GM18502 (cell line): Measurements from ENCODE around the gene MRPS16.
"Not testable (repeated sequence)": the region's sequence is repeated elsewhere in the genome, so short reads cannot be mapped to it uniquely, and the experiment has no call there.

Experiments used
- ATAC-seq: cut with Tn5 transposase; IDR thresholded peaks from one replicate; pipeline ENCODE4 v1.9.1; 2021; ENCODE audit warnings: mild to moderate bottlenecking; ENCODE audit not compliant: unreplicated experiment, poor library complexity

The MRPS16 gene

GRCh38 chr10:73252445-73253224 lies at the start of gene MRPS16:
Gene MRPS16, minus strand, starts transcription at chr10:73252644. Its CDS starts 162 bp downstream, at chr10:73252482.
- ATAC-seq: peak; percentile 79

GRCh38 chr10:73296946-73297345 lies 44.5 kb upstream of the MRPS16 start:
- ATAC-seq: no peak

GRCh38 chr10:73293461-73293860 lies 41.0 kb upstream of the MRPS16 start:
- ATAC-seq: no peak

GRCh38 chr10:73289958-73290357 lies 37.5 kb upstream of the MRPS16 start:
- no peak for ATAC-seq

- ATAC-seq: no peak
These were observed 35.0 kb upstream of the MRPS16 start for GRCh38 chr10:73287441-73287840.

- no peak for ATAC-seq
These were observed 28.7 kb upstream of the MRPS16 start for GRCh38 chr10:73281097-73281496.

- no peak for ATAC-seq
These were observed 12.0 kb upstream of the MRPS16 start for GRCh38 chr10:73264423-73264822.

- no peak for ATAC-seq
These were observed 11.4 kb upstream of the MRPS16 start for GRCh38 chr10:73263693-73264347.

GRCh38 chr10:73262880-73263555 lies 10.6 kb upstream of the MRPS16 start:
- no peak for ATAC-seq

GRCh38 chr10:73262105-73262730 lies 9.8 kb upstream of the MRPS16 start:
- no peak for ATAC-seq

GRCh38 chr10:73261362-73261995 lies 9.0 kb upstream of the MRPS16 start:
- no peak for ATAC-seq

GRCh38 chr10:73258612-73259011 lies 6.2 kb upstream of the MRPS16 start:
- not testable (repeated sequence) for ATAC-seq

GRCh38 chr10:73253225-73253555 lies 746 bp upstream of the MRPS16 start:
- no peak for ATAC-seq

- ATAC-seq: no peak
These were observed 580 bp downstream of the MRPS16 start for GRCh38 chr10:73251683-73252444.

GRCh38 chr10:73248259-73248724 lies 4.2 kb downstream of the MRPS16 start:
- no peak for ATAC-seq

- ATAC-seq: no peak
These were observed 4.8 kb downstream of the MRPS16 start for GRCh38 chr10:73247509-73248258.

GRCh38 chr10:73246646-73247508 lies 5.6 kb downstream of the MRPS16 start, which contains the start of gene DNAJC9:
Gene DNAJC9, minus strand, starts transcription at chr10:73247255. Its CDS starts 66 bp downstream, at chr10:73247189.
- ATAC-seq: peak; percentile 88

- ATAC-seq: no peak
These were observed 6.2 kb downstream of the MRPS16 start for GRCh38 chr10:73246322-73246645.
